Hepatocyte (in vitro differentiated cells): ENCODE data around the gene ROBO3.

Source experiments
- CTCF ChIP-seq: fragments of 200-600 bp; sonication (generic); IDR thresholded peaks from 2 replicates; pipeline ENCODE4 v1.5.1; 2016; ENCODE audit warnings: antibody characterized with exemption, mild to moderate bottlenecking; ENCODE audit not compliant: poor library complexity
- EZH2 ChIP-seq: fragments of 200-600 bp; sonication (generic); IDR thresholded peaks from 2 replicates; pipeline ENCODE4 v1.6.1; 2016; ENCODE audit warnings: antibody characterized with exemption, mild to moderate bottlenecking, borderline replicate concordance
- EZH2phosphoT487 ChIP-seq: fragments of 200-600 bp; sonication (generic); IDR thresholded peaks from one replicate; pipeline ENCODE4 v1.6.1; 2018; ENCODE audit warnings: antibody characterized with exemption, mild to moderate bottlenecking, low read depth, moderate library complexity; ENCODE audit not compliant: unreplicated experiment, severe bottlenecking

GRCh38 chr11:124846070-124846673 is 19.1 kb upstream of the ROBO3 start:
- TF ChIP-seq CTCF (no peak), EZH2 (no peak), EZH2phosphoT487 (no peak)
